D721Med (cell line): ENCODE results near the gene VIPR2.
"Not testable (repeated sequence)": the region's sequence is repeated elsewhere in the genome, so short reads cannot be mapped to it uniquely, and the experiment has no call there.

Experiments
- DNase-seq: peaks from one replicate; pipeline ENCODE4 v3.0.0; 2011; ENCODE audit warnings: low spot score; ENCODE audit not compliant: insufficient read length
- FAIRE-seq: peaks from 2 replicates; lab custom pipeline; 2011; peaks lifted over from hg19 to GRCh38; lab: Jason Lieb, UNC
- CTCF ChIP-seq: IDR thresholded peaks from 2 replicates; pipeline ENCODE4 v1.5.1; 2012; ENCODE audit warnings: mild to moderate bottlenecking, control low read depth; ENCODE audit not compliant: insufficient read depth; ENCODE audit errors: missing control alignments

The VIPR2 gene

GRCh38 chr7:159179241-159179640, 34.6 kb upstream of the VIPR2 start:
- DNase-seq = no peak
- no peak for FAIRE-seq
- TF ChIP-seq CTCF = no peak

GRCh38 chr7:159177284-159177953, 32.8 kb upstream of the VIPR2 start:
- no peak for FAIRE-seq
- no peak for TF ChIP-seq CTCF
- DNase-seq = no peak

GRCh38 chr7:159175792-159176191, 31.1 kb upstream of the VIPR2 start:
- FAIRE-seq (no peak), DNase-seq (no peak)
- no peak for TF ChIP-seq CTCF

- DNase-seq, FAIRE-seq: not testable (repeated sequence)
Measured at GRCh38 chr7:159175100-159175499, 30.4 kb upstream of the VIPR2 start.

- no peak for DNase-seq
- FAIRE-seq = no peak
- TF ChIP-seq CTCF = no peak
Measured at GRCh38 chr7:159172400-159172799, 27.7 kb upstream of the VIPR2 start.

- DNase-seq (no peak), FAIRE-seq (no peak)
- TF ChIP-seq CTCF = no peak
Measured at GRCh38 chr7:159169391-159169790, 24.7 kb upstream of the VIPR2 start.

- DNase-seq = no peak
- TF ChIP-seq CTCF = no peak
- no peak for FAIRE-seq
Measured at GRCh38 chr7:159167139-159167538, 22.5 kb upstream of the VIPR2 start.
